HL-60/S4 (cell line): ENCODE measurements around the gene ST6GALNAC6.

ENCODE experiments used
- in situ Hi-C: fragments of 300-500 bp; cut with MboI; formaldehyde crosslinking; loops from 2 replicates; pipeline ENCODE4 v1.14.3; 2022; ENCODE audit warnings: low sequenced_read_pairs

The ST6GALNAC6 gene, protein sequence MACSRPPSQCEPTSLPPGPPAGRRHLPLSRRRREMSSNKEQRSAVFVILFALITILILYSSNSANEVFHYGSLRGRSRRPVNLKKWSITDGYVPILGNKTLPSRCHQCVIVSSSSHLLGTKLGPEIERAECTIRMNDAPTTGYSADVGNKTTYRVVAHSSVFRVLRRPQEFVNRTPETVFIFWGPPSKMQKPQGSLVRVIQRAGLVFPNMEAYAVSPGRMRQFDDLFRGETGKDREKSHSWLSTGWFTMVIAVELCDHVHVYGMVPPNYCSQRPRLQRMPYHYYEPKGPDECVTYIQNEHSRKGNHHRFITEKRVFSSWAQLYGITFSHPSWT

GRCh38 chr9:127899128-127899943, at the start of gene ST6GALNAC6:
TSS of gene ST6GALNAC6 (minus strand) at chr9:127899603. CDS start at chr9:127897981, 1,622 bp downstream.
- in situ Hi-C loops = no loop called here

- in situ Hi-C loops = no loop called here
Observed at GRCh38 chr9:127947841-127948710, 48.7 kb upstream of the ST6GALNAC6 start.

DNA sequence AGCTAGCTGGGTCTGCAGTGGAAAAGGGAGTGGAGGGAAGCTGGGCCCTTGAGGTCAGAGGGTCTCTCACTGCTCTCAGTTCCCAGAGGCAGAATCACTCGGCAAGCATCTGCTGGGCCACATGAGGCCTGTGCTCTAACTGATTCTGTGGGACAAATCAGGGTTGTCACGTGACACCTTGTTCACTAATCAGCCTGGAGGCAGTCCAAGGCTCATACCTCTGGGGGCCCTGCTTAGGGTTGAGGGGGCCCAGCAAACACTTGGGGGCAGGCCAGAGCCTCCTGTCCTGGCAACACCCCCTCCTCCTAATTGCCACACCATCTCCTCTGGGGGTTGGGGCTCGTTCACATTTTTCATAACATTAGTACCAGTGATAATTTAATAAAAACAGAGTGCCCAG, 47.3 kb upstream of the ST6GALNAC6 start:
- in situ Hi-C loops = no loop called here

GRCh38 chr9:127945942-127946341, 46.5 kb upstream of the ST6GALNAC6 start:
- in situ Hi-C loops = no loop called here

DNA sequence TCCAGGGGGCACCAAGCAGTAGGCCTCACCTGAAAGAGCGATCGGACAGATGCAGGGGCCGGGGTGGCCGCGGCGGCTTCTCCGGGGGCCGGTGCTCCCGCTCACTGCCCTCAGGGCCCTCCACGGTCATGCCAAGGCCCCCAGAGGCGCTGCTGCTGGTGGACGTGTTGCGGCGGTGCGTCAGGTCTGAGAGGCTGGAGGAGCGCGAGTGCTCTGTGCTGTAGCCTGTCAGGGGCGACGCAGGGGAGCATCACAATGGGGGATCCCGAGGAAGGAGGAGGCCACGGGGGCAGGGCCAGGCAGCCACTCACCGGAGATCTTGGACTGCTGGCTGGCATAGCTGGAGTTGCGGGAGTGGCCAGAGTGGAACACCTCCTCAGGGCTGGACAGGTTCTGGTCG, 45.9 kb upstream of the ST6GALNAC6 start:
- in situ Hi-C loops = no loop called here

DNA sequence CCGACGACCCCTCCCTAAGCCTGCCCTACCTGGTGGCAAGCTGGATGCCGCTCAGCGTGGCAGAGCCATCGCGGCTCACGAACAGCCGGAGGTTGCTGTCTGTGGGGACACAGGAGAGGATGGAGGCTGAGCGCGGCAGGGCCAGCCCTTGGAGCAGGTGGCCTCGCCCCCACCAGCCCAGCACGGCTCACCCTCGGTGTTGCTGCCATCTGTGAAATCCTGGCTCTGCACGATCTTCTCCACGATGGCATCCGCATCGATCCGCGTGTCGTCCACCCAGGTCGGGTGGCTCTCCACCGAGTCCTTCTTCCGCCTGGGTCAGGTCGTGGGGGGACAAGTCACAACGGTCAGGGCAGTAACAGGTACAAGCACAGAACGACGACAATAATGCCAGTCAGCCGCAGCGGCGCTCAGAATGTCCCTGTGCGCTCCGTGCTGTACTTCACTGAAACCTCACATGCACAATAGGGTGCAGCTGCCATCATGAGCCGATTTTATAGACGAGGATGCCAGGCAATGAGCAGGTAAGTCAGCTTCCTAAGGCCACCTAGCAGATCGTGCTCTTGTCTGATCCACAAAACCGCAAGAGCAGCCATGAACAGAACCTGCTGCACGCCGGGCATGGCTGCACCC, 45.3 kb upstream of the ST6GALNAC6 start:
- in situ Hi-C loops = no loop called here

DNA sequence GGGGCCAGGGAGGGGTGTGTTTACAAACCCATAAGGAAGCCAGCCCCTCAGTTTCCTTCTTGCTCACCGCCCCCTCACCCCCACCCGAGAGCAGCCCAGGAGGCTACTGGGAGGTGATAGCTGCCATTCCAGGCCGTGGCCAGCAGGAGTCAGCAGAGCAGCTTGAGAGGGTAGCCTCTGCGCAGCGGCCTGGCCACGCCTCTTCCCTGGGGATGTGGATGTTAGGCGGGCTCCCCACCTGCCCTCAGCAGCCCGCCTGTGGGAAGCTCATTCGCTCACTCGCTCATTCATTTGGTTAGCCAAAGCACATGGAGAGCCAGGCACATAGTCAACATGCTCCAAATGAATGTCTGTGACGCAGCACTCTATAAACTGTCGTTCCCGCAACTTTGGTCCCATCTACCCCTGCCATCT, 44.3 kb upstream of the ST6GALNAC6 start:
- in situ Hi-C loops = no loop called here

DNA sequence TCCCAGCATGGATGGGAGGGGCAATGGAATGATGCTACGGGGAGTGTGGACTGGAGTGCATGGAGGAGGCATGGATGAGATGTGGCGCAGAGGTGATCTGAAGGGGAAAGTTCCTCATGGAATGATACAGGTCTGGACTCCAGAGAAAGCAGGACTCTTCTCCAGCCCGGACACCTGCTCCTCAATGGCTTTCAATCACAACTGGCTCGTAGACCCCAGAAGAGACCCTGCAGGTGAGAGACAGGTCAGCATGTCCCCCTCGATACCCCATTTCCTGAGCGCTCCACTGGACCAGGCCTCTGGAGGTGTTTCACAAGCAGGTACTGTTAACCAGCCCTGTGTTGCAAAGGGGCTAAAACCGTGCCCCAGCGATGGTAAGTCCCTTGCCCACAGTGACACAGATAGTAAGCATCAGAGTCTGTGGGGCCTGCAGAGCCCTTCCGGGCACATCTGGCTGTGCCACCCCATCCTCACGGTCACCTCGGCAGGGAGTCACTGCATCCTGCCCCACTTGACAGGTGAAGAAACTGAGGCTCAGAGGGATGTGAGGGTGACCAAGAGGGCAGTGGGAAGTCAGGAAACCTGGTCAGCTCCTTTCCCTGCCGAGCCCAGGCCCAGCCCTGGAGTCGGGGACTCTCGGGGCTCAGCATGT, 43.7 kb upstream of the ST6GALNAC6 start:
- in situ Hi-C loops = no loop called here

GRCh38 chr9:127942216-127943010, 43.0 kb upstream of the ST6GALNAC6 start:
- in situ Hi-C loops = no loop called here

- in situ Hi-C loops = no loop called here
Observed at GRCh38 chr9:127941961-127942215, 42.5 kb upstream of the ST6GALNAC6 start.

DNA sequence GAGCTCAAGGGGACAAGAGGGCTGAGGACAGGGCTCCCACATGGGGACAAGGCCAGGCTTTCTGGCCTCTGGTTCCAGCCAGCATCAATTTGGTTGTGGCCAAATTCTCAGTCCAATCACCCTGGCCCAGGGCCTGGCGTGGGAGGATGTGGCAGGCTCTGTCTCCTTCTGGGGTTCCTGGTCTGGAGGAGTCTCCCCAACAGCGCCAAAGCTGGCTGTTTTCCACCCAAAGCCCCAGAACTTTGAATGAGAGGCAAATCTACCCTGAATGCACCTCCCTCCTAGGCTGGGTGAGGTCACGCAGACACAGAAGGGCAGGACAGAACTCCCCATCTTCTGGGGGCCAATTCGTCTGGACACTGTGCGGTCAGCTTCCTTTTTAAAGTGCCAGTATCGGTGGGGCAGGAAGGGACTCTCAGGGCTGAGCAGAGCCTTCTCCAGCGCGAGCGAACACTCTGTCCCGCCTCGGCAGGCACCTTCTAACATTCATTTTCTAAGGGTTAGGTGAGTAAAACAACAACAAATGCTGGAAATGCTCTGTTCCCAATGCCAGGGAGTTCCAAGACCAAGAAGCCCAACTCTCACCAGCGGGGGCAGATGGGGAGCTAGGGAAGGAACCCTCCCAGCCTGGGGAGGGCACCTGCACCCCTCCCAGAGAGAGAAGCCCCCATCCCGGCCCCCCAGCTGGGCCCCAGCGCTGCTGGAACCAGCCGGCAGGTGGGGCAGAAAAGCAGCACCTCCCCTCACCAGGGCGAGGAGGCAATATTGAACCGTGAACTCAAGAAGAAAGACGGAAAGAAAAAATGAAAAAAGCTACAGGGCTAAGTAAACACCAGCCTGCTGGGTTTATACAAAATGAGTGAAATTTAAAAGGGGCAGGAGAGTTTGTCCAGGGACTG, 41.9 kb upstream of the ST6GALNAC6 start:
- in situ Hi-C loops = no loop called here

- in situ Hi-C loops = no loop called here
Observed at GRCh38 chr9:127940593-127940992, 41.2 kb upstream of the ST6GALNAC6 start.

DNA sequence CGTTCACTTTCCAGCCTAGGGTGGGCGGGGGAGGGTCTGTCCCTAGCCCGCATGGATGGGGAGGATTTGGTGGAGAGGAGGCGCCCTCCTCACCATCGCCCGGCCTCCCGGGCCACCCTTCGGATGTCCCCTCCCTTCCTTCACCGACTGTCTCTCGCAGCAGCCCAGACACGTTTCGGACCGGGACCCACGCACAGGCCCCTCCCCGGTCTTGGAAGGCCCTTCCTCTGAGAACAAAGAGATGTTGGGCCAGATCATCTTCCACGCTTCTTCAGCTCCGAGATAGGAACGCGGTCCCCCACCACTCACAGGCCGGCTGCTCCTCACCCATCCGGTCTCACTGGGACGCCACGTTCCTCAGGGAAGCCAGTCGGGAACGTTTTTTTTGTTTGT, 38.9 kb upstream of the ST6GALNAC6 start:
- in situ Hi-C loops = no loop called here

DNA sequence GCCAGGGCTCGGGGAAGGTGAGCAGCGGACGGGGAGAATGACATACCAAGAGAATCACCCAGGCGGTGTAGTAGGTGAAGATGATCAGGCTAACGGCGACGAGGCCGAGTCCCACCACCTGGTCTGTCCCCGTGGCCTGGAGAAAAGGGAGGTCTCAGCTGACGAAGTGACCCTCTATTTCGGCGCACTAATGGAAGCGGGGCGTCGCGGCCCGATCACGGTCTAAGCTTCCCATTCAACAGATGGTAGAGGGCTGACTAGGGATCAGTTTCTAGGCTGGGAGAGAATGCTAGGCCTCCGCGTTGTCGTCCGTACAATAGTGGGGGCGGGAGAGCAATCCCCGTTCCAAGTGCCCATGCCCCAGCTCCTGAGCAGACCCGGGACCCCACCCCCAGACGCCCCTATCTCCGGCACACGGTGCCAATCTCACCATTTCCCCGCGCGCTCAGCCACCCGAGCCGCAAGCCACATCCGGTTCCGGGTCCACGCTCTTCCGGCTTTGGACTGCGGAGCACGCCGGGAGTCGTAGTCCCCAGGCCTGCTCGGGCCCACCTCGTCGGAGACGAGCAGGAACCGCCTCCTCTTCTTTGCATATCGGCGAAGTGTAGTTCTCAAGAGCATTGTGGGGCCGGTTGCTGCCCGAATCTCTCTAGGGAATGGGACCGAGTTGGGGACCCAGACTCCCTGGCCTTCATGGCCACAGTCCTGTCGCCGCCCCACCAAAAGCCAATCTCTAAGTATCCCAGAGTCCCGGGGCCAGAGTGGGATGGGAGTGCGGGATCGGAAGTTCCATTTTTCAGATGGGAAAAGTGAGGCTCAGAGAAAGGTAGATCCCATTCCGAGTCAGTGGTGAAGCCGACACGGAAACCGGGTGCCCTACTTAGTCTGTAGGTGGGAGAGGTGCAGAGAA, 38.2 kb upstream of the ST6GALNAC6 start, which contains the start of gene DPM2:
TSS of gene DPM2 (minus strand) at position 467 of the 910 bp plus-strand sequence. CDS start at position 433, 34 bp downstream.
- in situ Hi-C loops = no loop called here

- in situ Hi-C loops = no loop called here
Observed at GRCh38 chr9:127937056-127937387, 37.6 kb upstream of the ST6GALNAC6 start.

GRCh38 chr9:127936347-127936852, 37.0 kb upstream of the ST6GALNAC6 start:
- in situ Hi-C loops = no loop called here

DNA sequence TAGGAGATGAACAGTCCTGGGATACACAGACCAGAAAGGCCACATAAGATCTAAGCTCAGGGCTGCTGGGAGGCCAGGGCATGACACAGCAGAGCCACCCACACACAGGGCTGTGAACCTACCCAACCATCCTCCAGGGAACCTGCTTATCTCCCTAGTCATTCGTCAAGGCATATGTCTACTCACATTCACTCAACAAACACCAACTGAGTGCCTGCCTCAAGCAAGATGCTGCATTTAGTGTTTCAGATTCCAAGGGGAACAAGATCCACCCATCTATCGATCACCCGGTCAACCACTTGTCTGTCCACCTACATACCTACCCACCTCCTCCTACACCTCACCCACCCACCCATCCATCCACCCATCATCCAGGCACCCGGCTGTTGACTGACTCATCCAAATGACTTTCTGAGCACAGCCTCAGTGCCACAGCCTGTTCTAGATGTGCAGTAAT, 36.4 kb upstream of the ST6GALNAC6 start:
- in situ Hi-C loops = no loop called here
